Epidermal melanocyte (primary cell): ENCODE measurements around the gene PCGF2.

ENCODE experiments used
- DNase-seq: peaks from one replicate; pipeline ENCODE4 v3.0.0; 2011; ENCODE audit warnings: low spot score; ENCODE audit not compliant: insufficient read length

Gene PCGF2

DNA sequence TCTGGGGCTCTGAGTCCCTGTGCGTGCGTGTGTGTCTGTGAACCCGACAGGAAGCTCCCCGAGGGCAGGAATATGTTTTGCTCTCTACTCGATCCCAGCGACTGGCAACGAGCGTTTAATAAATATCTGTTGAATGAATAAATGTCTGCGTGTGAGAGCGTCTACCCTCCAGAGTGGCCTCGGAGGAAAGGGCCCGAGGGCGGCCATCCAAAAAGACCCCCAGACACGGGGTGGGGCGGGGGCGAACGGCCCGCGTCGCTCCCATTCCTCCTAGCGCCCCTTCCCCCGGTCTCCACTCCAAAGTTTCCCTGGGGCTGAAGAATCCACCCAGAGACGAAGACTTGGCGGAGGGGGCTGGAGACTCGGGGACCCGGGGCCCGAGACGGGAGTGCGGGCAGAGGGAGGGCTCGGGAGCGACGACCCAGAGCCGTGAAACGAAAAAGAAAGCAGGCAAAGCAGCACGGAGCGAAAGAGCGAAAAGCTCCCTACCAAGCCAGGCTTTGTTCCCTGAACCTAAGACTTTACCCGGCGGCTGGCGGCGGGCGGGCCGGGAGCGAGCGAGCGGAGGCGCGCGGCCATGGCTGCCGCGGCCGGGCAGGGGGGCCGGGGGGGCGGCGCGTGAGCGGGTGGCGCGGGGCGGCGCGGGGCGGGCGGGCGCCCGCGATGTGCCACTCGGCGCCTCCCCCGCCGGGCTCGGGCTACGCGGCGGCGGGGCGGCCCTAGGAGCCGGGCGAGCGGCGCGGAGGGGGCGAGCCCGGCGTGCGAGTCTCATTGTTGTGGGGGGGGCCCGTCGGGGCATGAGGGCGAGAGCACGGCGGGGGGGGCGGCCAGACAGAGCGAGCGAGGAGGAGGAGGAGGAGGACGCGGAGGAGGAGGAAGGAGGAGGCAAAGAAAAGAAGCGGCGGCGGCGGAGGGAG is 43.3 kb downstream of the PCGF2 start, which contains the start of gene MLLT6:
MLLT6 (plus strand) TSS at position 668 of the 917 bp plus-strand sequence. CDS start 360 bp downstream, outside the sequence.
- peak; percentile 72 for DNase-seq

DNA sequence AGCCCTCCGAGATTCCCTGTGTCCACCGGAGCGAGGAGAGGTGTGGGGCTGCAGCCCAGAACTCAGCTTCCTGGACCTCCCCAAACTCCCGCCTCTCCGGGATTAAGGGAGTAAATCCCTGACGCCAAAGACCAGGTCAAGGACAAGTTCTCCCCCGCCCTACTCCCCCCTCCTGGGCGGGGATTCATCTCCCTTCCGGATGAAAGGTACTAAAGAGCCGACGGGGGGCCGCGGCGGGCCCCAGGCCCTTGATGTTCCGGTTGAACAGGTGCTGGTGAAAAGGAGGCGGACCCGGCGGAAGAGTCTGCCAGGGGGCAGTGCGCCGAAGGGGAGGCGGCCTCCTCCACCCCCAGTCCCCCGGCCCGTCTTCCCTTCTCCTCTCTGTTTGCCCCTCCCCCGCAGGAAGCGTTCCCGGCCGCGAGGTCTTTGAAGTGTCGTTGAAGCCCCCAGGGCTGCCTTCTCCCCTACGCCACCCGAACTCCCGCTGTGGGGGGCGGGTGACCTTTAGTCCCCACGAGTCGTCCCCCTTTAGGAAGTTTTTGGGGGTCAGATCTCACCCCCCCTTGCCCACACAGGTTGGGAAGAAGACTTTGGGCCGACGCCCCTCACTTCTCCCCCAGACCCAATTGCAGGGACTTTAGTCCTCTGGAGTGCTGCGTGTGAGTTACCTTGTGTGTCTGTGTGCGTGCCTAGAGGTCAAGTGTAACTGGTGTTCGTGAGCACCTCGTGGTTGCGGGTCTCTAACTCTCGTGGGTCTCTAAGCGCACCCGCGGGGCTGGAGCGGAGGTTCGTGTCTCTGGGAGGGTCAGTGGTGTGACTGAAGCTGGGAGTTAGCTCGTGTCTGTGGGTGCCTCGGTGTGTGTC is 44.2 kb downstream of the PCGF2 start:
- DNase-seq: peak; percentile 24

DNA sequence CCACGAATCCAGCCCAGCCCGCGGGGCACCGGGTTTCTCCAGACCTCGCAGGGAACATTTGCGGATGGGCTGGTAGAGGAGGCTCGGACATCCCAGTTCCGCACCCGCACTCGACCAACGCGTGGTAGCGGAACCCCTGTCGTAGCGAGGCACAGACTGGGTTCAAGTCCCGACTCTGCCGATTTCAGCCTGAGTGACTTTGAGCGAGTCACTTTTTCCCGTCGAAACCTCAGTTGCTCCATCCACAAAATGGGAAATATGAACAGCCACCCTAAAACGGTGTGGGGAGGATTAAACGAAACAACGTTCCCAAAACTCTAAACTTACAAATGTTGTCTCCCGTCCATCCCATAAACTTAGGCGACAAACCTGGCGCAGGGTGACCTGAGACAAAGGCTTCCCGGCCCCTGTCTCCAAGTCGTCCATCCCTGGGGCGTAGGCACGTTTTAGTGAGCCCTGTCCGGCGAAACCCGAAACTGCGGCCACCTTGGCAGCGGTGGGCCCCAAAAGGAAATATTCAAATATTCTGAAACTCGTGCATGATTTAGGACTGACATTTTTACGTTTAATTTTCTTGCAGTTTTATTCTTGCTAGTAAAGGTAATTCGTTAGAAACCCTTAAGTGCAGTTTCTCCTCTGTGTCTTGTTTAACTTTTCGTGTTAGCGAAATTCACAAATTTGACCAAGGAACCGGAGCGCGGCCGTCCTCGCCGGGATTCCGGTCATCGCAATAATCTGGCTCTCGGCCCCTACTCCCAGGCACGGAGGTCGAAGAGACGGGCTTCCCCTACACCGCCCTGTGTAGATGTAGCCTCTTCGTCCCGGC is 45.0 kb downstream of the PCGF2 start:
- no peak for DNase-seq

DNA sequence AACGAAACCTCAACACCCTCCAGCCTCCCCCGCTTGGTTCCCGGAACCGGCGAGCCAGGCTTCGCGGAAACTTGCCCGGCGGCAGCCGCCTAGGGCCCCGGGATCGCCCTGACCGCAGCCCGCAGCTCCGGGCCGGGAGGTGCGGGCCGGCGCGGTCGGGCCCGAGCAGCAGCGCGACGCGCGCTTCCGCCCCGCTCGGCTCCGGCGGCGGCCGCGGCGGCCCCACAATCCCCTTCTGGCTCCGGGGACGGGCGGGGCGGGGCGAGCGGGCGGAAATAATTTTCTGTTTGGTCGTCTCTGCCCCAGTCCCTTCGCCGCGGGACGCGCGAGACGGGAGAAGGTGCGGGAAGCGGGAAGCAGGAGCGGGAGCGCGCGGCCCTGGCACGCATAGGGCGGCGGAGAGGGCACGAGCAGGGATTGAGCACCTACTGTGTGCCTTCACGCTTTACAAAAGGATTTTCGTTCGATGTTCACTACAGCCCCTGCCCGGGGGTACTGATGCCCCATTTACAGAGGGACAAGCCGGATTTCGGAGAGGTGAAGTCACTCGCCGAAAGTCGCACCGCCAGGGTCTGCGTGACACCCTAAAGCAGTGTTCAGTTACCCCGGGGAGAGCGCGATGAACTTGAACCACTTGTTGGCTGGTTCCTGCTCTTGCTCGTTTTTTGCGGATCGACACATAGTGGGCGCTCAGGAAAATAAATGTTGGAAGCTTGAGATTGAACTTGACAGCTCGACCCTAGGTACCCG is 45.8 kb downstream of the PCGF2 start:
- DNase-seq: peak; percentile 85

DNA sequence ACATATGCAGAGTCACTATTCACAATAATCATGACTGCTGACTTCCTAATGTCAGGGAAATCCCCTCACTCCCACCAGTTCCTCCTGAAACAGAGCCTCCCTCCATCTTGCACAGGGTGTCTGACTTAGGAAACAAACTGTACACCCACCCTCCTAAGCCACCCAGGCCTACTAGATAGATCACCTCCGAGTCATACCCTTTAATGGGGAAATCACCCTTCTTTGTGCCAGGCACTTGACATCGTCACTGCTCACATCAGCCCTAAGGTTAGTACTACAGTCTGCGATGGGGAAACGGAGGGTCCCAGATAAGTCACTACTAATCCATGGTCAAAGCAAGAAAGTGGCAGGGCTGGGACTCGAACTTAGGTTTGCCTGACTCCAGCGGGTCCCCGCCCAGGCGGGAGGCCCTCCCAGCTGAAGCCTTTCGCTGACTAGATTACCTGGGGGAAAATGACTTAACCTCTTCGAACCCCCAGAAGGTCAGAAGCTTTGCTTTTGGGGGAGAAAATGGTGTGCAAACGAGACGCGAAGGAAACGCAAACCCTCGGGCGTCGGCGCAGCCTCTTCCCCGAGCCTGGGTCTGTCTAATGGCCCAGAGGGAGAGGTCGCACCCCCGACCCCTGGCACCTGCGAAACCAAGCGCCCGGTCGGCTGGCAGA is 46.5 kb downstream of the PCGF2 start:
- DNase-seq: no peak

DNA sequence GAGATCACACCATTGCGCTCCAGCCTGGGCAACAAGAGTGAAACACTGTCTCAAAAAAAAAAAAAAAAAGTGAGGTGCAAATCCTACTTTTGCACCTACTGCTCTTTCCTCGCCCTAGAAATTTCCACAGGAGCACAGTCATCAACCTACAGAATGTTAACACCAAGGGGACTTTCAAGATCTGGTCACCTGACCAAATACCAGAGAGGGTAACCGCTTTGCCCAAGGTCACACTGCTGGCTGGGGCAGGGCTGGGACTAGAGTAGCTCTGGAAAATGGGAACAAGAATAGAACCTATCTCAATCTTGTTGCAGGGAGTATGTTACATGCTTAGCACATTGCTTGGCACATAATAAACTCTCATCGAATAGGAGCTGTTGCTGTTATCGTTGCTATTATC is 49.4 kb downstream of the PCGF2 start:
- DNase-seq: no peak

DNA sequence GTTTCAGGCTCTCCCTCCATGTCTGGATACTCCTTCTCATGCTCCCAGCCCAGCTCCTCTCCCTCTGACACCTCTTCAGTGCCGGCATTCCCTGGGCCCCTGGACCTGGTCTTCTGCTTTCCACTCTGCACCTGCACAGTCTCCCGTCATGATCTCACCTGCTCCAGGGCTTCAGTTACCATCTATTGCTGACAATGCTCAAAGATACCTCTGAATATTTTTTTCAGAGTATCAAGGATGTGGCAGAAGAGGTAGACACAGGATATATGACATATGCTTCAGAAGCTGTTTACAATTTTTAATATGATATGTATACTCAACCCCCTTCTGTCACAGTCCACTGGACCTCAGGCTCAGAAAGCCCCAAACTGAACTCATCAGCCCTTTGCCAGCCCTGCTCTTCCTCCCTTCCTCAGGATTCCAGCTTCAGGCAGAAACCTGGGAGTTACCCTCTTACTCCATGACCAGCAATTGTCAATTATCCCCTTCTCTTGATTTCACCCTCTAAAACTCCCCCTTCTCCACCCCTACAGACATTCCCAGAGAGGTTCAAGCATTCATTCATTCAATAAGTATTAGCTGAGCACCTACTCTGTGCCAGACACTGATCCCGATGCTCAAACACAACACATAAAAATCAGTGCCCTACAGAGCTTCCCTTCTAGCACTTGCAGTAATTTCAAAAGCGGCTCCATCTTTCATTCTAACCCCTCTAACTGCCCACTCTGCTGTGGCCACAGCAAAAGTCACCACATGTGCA is 50.9 kb downstream of the PCGF2 start:
- no peak for DNase-seq

GRCh38 chr17:38693700-38694329 is 54.3 kb downstream of the PCGF2 start:
- no peak for DNase-seq

- no peak for DNase-seq
Measured at GRCh38 chr17:38691154-38691553, 57.0 kb downstream of the PCGF2 start.

GRCh38 chr17:38690386-38690785 is 57.8 kb downstream of the PCGF2 start:
- DNase-seq: no peak

- DNase-seq: no peak
Measured at GRCh38 chr17:38687286-38687685, 60.9 kb downstream of the PCGF2 start.

DNA sequence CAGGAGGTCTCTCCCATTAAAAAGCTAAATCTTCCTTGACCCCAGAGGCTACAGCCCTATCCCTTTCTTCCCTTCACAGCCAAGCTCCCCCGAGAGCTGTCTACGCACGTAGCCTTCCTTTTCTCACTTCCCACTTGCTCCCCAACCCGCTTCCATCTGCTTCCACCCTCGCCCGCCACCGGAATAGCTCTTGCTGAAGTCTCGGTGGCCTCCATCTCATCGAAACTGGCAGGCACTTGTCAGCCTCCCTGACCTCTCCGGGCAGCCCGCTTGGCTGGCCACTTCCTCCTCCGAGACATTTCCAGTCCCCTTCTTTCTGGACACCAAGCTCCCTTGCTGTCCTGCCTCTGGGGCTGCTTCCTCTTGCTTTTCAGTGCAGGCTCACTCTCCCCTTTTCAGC is 62.6 kb downstream of the PCGF2 start:
- no peak for DNase-seq
